Stimulated activated CD4-positive, alpha-beta T cell treated with anti-CD3 and anti-CD28 coated beads, Interleukin-1b, Interleukin-23, amount 100 ng/mL, for 1 hour (primary cell): Measurements from ENCODE around the gene TRIM44.
"Not testable (repeated sequence)": the region's sequence is repeated elsewhere in the genome, so short reads cannot be mapped to it uniquely, and the experiment has no call there.

Source experiments
- DNase-seq, 2 donors: peaks; one replicate each; pipeline ENCODE4 v3.0.0-alpha.2; 2020; ENCODE audit warnings: low read depth in 2 of 2

Gene TRIM44

DNA sequence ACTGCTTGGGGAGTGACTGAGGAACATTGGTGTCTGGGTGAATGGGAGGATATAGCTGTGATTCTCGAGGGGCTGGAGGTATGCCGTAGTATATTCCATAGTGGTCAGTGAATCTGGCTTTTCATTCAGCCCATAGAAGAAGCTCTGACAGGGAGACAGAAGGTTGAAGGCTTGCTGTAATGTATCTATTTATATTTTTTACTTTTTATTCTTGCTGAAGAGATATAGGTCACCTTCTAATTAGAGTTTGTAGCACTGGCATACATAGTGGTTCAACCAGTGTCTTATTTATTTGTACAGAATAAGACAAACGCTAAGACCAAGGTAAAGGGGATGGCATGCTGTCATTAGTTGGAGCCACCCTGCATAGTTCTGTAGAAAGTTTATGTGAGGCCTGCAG, 10.0 kb downstream of the TRIM44 start:
- no peak for DNase-seq

GRCh38 chr11:35675901-35676610, 13.5 kb downstream of the TRIM44 start:
- no peak for DNase-seq

DNA sequence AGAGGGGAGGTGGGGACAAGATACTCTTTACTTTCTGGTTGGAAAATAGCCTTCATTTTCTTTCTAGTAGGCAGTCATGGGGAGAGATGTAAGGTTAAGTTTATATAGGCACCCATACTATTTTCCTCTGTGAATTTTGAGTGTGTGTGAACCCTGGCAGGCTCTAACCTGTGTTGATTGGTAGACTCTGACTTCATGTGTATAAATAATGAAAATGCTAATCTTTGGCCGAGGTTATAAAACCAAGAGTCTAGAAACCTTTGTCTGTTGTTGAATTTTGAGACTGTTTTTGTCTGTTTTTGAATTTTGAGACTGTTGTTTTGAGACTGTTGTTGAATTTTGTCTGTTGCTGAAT, 14.0 kb downstream of the TRIM44 start:
- no peak for DNase-seq

GRCh38 chr11:35677904-35678303, 15.3 kb downstream of the TRIM44 start:
- DNase-seq: no peak

DNA sequence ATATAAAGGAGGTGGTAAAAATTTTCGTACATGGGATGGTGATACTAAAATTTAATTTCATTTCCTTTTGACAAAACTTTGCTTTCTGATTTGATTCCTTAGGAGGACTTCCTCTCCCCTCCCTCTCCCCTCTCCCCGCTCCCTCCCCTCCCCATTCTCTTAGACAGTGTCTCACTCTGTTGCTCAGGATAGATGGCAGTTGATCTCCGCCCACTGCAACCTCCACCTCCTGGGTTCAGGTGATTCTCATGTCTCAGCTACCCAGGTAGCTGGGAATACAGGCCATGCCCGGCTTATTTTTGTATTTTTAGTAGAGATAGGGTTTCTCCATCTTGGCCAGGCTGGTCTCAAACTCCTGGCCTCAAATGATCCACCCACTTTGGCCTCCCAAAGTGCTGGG, 15.9 kb downstream of the TRIM44 start:
- no peak for DNase-seq

DNA sequence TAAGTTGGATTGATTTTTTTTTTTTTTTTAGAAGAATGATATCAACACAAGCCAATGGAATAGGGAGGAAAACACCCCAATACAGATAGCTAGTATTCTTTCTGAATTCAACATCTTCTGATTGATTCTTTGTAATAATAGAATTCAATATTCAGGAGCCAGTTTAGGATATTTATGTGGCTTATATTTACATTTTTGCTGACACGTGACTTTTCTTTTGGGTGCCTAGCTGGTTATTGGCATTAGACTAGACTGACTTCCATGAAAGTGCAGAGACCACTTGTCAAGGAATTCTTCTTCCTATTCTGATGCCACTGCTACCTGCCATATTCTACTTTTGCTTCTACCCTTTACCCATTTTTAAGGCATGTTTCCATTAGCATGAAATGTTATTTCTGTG, 16.4 kb downstream of the TRIM44 start:
- DNase-seq: no peak

- no peak for DNase-seq
These were observed 17.9 kb downstream of the TRIM44 start for GRCh38 chr11:35680506-35680905.

GRCh38 chr11:35681163-35681767, 18.7 kb downstream of the TRIM44 start:
- no peak for DNase-seq

DNA sequence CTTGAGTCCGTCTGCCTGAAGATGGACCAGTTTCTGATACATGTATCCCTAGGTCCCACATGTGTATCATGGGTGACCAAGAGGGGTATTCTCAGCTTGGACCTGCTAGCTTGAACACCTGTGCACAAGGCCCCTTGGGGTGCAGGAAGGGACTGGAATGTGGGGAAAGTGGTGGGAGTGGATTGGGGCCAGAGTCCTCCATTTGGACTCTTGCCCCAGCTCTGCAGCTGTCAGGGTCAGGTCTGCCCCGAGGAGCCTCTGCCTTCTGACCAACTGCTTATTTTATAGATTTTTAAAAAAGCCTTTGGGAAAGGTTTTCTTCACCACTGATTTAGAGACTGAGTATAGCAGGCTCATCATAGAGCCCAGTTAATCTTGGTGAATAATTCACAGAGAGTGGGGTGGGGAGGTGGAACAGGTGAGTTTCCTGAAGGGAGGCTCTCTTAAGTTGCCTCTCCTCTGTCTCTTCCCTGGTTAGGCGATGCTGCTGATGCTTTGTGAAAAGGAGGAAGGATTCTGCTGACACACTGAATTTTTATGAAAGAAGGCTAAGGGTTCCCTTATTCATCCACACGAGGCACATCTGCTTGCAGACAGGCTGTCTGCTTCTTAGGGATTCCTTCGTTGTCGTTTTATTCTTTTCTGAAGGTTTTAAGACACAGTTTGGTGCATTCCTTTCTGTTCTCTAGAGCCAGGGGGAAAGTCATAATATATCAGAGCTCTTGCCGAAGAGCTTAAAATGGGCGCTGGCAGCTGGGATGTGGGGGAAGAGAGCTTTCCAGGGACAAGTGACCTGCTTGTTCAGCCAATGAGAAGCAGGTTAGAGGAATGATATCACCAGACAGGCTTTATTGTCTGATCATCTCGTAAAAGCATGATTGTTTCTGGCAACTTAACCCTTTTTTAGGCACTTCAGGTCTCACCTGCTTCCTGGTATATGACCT, 19.9 kb downstream of the TRIM44 start:
- DNase-seq: no peak

GRCh38 chr11:35683728-35684339, 21.3 kb downstream of the TRIM44 start:
- no peak for DNase-seq

DNA sequence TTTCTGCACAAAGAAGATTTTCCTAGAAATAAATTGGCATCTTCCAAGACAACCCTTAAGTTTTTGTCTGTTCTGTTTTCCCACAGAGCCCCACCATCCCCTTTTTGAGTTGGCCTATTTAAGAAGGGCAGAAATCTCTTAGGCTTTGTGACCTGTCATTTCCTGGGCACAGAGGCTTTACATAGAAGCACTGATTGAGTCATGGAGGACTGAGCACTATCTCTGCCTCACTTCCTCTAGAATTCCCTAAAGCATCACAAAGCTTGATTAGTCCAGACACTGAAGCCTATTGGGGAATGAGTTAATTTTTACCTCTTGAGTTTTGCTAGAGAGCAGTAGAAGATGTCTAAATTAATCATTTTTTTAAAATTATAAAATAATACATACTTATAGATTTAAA, 25.4 kb downstream of the TRIM44 start:
- DNase-seq: no peak

- no peak for DNase-seq
These were observed 26.8 kb downstream of the TRIM44 start for GRCh38 chr11:35689081-35689996.

GRCh38 chr11:35702126-35702525, 39.6 kb downstream of the TRIM44 start:
- DNase-seq: no peak

DNA sequence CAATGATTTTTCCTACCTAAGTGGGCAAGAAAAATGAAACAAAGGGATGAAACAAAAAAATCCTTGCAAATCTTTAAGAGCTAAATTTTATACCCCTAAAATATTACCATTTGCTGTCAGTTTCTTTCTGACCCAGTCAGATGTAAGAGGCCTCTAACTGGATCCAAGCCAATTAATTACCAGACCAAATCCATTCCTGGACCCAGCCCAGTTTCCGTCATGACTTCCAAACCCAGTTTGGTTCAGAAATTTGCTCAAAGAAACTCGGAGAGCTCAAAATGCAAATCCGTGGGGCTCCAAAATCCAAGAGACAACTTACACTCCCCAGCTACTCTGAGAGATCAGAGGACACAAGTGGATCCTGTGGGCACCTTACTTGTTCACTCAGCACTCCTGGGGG, 46.8 kb downstream of the TRIM44 start:
- DNase-seq: no peak

GRCh38 chr11:35711173-35711910, 48.8 kb downstream of the TRIM44 start:
- DNase-seq: no peak

DNA sequence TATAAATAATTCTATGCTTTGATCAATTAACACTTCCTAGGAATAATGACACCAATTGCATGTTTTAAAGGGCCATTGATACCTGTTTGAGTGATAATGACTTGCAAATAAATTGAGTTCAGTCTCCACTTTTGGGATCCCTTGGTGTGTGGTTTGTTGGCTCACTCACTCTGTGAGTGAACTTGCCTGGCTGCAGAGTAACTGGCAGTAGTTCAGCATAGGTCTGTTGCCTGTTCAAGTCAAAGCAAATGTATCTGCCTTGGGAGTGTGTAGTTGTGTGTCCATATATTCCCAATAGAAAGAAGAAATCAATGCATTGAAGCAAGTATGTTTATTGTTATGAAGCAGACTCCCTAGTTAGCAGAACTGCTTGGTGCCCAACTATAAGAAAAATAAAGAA, 49.3 kb downstream of the TRIM44 start:
- DNase-seq: no peak

GRCh38 chr11:35712533-35712932, 50.0 kb downstream of the TRIM44 start:
- no peak for DNase-seq

- no peak for DNase-seq
These were observed 52.5 kb downstream of the TRIM44 start for GRCh38 chr11:35714882-35715627.

DNA sequence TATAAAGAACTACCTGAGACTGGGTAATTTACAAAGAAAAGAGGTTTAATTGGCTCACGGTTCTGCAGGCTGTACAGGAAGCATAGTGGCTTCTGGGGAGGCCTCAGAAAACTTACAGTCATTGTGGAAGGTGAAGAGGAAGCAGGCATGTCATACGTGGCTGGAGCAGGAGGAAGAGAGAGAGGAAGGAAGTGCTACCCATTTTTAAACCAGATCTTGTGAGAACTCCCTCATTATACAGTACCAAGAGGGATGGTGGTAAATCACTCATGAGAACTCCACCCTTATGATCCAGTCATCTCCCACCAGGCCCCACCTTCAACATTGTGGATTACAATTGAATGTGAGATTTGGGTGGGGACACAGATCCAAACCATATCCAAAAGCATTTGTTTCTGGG, 53.1 kb downstream of the TRIM44 start:
- DNase-seq: not testable (repeated sequence)

GRCh38 chr11:35717043-35717442, 54.5 kb downstream of the TRIM44 start:
- DNase-seq: no peak
